WTC11 (cell line): ENCODE results near the gene MPPE1. TPM values are rescaled to one million over a fixed set of nuclear protein-coding genes. Genes with fewer than 3 reads are reported as not detected.

Experiments used
- ATAC-seq: fragments of 200-7000 bp; cut with Tn5 transposase; 2 replicates; pipeline ENCODE4 v1.10.0; 2021; ENCODE audit warnings: mild to moderate bottlenecking, moderate library complexity
- CTCF ChIA-PET: fragments of 300-600 bp; sonication (Branson Sonifier 250); formaldehyde crosslinking; loops from one replicate; lab custom pipeline; 2021; ENCODE audit warnings: antibody characterized with exemption; lab: Charles Lee
- POLR2A ChIA-PET: fragments of 350-600 bp; sonication (Branson Sonifier 250); formaldehyde crosslinking; loops from one replicate; lab custom pipeline; 2021; ENCODE audit warnings: antibody characterized with exemption; lab: Charles Lee
- DNase-seq: peaks from one replicate; pipeline ENCODE4 v3.0.0; 2021; ENCODE audit warnings: low spot score
- H3K27ac Mint-ChIP-seq: 2 replicates; pipeline ENCODE4 v1.8.0; 2021; ENCODE audit warnings: mixed read lengths
- H3K27me3 Mint-ChIP-seq: 2 replicates; pipeline ENCODE4 v1.8.0; 2021; ENCODE audit warnings: low read depth, mild to moderate bottlenecking, moderate library complexity, mixed read lengths
- H3K36me3 Mint-ChIP-seq: 2 replicates; pipeline ENCODE4 v1.8.0; 2021; ENCODE audit warnings: mixed read lengths
- H3K4me1 Mint-ChIP-seq: 2 replicates; pipeline ENCODE4 v1.8.0; 2022; ENCODE audit warnings: mixed read lengths
- H3K4me3 Mint-ChIP-seq: 2 replicates; pipeline ENCODE4 v1.8.0; 2021; ENCODE audit warnings: mild to moderate bottlenecking, moderate library complexity, mixed read lengths
- H3K9me3 Mint-ChIP-seq: 2 replicates; pipeline ENCODE4 v1.8.0; 2021; ENCODE audit warnings: mixed read lengths
- ATF6 ChIP-seq: sonication (generic); formaldehyde crosslinking; IDR thresholded peaks from 2 replicates; pipeline ENCODE4 v1.8.1; 2023; ENCODE audit warnings: mild to moderate bottlenecking, missing genetic modification reagents
- CDX4 ChIP-seq: fragments of 250-450 bp; sonication (Bioruptor Pico); IDR thresholded peaks from 2 replicates; pipeline ENCODE4 v1.9.0; 2021; ENCODE audit warnings: moderate library complexity, mild to moderate bottlenecking, inconsistent platforms, borderline replicate concordance
- E2F1 ChIP-seq: sonication (generic); formaldehyde crosslinking; IDR thresholded peaks from 2 replicates; pipeline ENCODE4 v1.8.0; 2022; ENCODE audit warnings: mild to moderate bottlenecking, missing genetic modification reagents
- E2F5 ChIP-seq: sonication (generic); formaldehyde crosslinking; IDR thresholded peaks from 2 replicates; pipeline ENCODE4 v1.8.1; 2022; ENCODE audit warnings: mild to moderate bottlenecking, moderate library complexity, missing genetic modification reagents
- ESRRA ChIP-seq: sonication (generic); formaldehyde crosslinking; IDR thresholded peaks from 2 replicates; pipeline ENCODE4 v1.8.1; 2022; ENCODE audit warnings: mild to moderate bottlenecking, missing genetic modification reagents, borderline replicate concordance
- FOXK1 ChIP-seq: sonication (generic); formaldehyde crosslinking; IDR thresholded peaks from 2 replicates; pipeline ENCODE4 v1.8.0; 2022; ENCODE audit warnings: mild to moderate bottlenecking, moderate library complexity, missing genetic modification reagents
- GABPB1 ChIP-seq: sonication (generic); formaldehyde crosslinking; IDR thresholded peaks from 2 replicates; pipeline ENCODE4 v1.8.1; 2023; ENCODE audit warnings: mild to moderate bottlenecking, missing genetic modification reagents
- GTF2I ChIP-seq: fragments of 250-450 bp; sonication (Bioruptor Pico); conservative IDR thresholded peaks from 2 replicates; pipeline ENCODE4 v1.4.0; 2021; ENCODE audit warnings: mild to moderate bottlenecking
- IRF1 ChIP-seq: sonication (generic); formaldehyde crosslinking; IDR thresholded peaks from 2 replicates; pipeline ENCODE4 v1.8.0; 2023; ENCODE audit warnings: missing genetic modification reagents
- JAZF1 ChIP-seq: fragments of 250-450 bp; sonication (Bioruptor Pico); IDR thresholded peaks from 2 replicates; pipeline ENCODE4 v1.9.0; 2021; ENCODE audit warnings: moderate library complexity, mild to moderate bottlenecking, inconsistent platforms
- MAX ChIP-seq: sonication (generic); formaldehyde crosslinking; IDR thresholded peaks from 2 replicates; pipeline ENCODE4 v1.8.0; 2022; ENCODE audit warnings: mild to moderate bottlenecking, missing genetic modification reagents
- MLX ChIP-seq: sonication (generic); formaldehyde crosslinking; IDR thresholded peaks from 2 replicates; pipeline ENCODE4 v1.8.1; 2023; ENCODE audit warnings: mild to moderate bottlenecking, missing genetic modification reagents, moderate library complexity
- NFATC4 ChIP-seq: fragments of 250-450 bp; sonication (Bioruptor Pico); IDR thresholded peaks from 2 replicates; pipeline ENCODE4 v1.9.0; 2021; ENCODE audit warnings: mild to moderate bottlenecking
- NR3C1 ChIP-seq: sonication (generic); formaldehyde crosslinking; conservative IDR thresholded peaks from 2 replicates; pipeline ENCODE4 v1.8.1; 2023; ENCODE audit warnings: low read depth, mild to moderate bottlenecking, missing genetic modification reagents
- OVOL2 ChIP-seq: fragments of 250-450 bp; sonication (Bioruptor Pico); IDR thresholded peaks from 2 replicates; pipeline ENCODE4 v1.9.0; 2021; ENCODE audit warnings: mild to moderate bottlenecking, borderline replicate concordance
- TEAD1 ChIP-seq: sonication (generic); formaldehyde crosslinking; IDR thresholded peaks from 2 replicates; pipeline ENCODE4 v1.8.0; 2022; ENCODE audit warnings: mild to moderate bottlenecking, missing genetic modification reagents
- TEAD4 ChIP-seq: sonication (generic); formaldehyde crosslinking; IDR thresholded peaks from 2 replicates; pipeline ENCODE4 v1.8.0; 2022; ENCODE audit warnings: mild to moderate bottlenecking, missing genetic modification reagents
- TP53 ChIP-seq: sonication (generic); formaldehyde crosslinking; IDR thresholded peaks from 2 replicates; pipeline ENCODE4 v1.8.1; 2023; ENCODE audit warnings: mild to moderate bottlenecking, missing genetic modification reagents
- ZNF121 ChIP-seq: sonication (generic); formaldehyde crosslinking; IDR thresholded peaks from 2 replicates; pipeline ENCODE4 v1.8.0; 2023; ENCODE audit warnings: missing genetic modification reagents
- ZNF425 ChIP-seq: fragments of 250-450 bp; sonication (Bioruptor Pico); conservative IDR thresholded peaks from 2 replicates; pipeline ENCODE4 v1.9.0; 2021; ENCODE audit warnings: mild to moderate bottlenecking
- total RNA-seq: library from RNA; stranded (reverse); gene quantifications from 3 replicates; pipeline ENCODE4 v1.2.3, GENCODE V29; 2021

The MPPE1 gene
- total RNA-seq, 1 experiment from 2014 or later, result 29.1 TPM

DNA sequence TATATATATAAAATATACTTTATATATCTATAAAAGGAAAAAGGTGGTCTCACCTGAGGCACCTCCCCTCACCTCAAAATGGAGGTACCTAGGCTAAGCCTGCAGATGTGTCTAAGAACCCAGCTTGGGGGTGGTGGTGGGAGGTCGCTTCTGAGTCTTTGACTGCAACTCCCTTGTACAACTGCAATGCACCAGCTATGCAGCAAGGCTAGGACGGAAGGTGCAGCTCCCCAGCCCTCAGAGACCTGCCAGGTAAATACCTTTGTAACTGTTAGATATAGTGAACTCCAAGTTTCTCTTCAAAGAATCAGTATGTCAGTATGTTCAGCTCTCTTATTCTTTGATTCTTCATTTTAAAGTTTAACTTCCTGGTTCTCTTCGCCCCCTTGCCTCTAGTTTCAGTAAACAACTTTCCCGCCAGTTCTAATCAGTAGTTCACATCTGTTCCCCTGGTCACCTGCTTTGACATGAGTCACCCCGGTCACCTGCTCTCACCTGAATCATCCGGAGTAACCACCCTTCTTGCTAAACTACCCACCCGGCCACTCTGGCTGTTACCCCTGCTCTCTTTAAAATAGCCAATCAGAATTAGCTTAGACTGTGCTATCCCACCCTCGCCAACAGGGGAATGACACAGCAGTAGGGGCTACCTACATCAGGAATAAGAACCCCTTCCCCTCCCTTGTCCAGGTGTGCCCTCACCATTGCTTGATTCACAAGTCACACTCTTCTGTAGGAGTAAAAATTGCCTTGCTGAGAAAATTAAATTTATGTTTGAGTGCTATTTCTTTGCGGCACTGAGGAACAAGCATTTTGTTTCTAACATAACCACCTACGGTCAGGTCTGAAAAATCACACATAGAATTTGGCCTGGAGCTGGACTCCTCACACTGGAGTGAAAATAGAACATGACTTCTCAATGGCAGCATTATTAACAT lies 48.5 kb upstream of the MPPE1 start:
- TF ChIP-seq NFATC4 (CRISPR knock-in tag) (no peak), ZNF121 (CRISPR knock-in tag) (no peak), MLX (CRISPR knock-in tag) (no peak), CDX4 (CRISPR knock-in tag) (no peak), JAZF1 (CRISPR knock-in tag) (no peak), OVOL2 (CRISPR knock-in tag) (no peak), ESRRA (no peak), GTF2I (no peak), ZNF425 (no peak), IRF1 (CRISPR knock-in tag) (no peak), TEAD1 (CRISPR knock-in tag) (no peak), TEAD4 (CRISPR knock-in tag) (no peak), MAX (CRISPR knock-in tag) (no peak), E2F5 (CRISPR knock-in tag) (no peak)
- no peak overlapping the region for H3K27ac Mint-ChIP-seq
- ChIA-PET POLR2A (interaction anchor here (0.5 kb wide), 1 partner anchor 23 kb away, joined by 6 read pairs; no protein-coding TSS in a partner anchor), CTCF (interaction anchor here (1.2 to 1.3 kb wide), 2 partner anchors 18 to 39 kb away, joined by 3 to 5 read pairs; no protein-coding TSS in a partner anchor)
- peak; percentile 47 for ATAC-seq
- DNase-seq, result no peak
- no peaks in the 10 kb centered on the region; the same call in 1 of the 2 replicates for H3K27me3 Mint-ChIP-seq
- no peak overlapping the region for H3K4me3 Mint-ChIP-seq
- peaks cover 15% of the 10 kb centered on the region for H3K36me3 Mint-ChIP-seq
- peaks cover 26% of the 10 kb centered on the region for H3K4me1 Mint-ChIP-seq
- H3K9me3 Mint-ChIP-seq, result peaks cover 15% of the 10 kb centered on the region

DNA sequence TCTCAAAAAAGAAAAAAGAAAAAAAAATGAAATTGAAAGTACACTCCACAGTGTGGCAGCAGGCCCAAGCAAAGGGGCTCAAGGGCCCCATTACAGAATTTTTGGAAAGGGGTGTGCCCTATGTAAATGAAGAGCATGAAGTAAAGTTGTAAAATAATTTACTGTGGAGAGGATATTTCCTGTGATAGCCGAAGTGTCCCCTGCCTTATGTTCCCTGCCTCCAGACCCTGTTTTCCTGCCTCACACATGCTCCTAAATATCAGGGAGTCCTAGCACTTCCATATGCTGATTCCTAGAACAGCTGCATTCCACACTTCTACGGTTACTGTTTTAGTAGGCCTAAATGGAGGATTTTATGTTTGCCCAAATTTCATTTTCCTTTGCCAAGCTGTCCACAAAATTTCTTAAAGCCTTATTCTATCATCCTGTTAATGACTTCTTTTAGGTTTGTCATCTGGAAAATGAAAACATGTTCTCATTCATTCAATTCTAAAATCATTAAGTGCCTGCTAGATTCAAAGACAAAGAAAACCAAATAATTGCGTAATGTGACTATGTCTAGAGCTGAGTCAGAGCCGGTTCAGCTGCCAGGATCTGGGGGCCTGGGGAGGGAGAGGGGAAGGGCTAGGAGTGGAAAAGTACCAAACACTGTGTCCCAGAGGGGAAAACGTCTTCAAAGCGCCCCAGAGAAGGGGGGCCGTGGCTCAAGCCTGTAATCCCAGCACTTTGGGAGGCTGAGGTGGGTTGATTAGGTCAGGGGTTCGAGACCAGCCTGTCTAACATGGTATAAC lies 47.3 kb upstream of the MPPE1 start:
- Mint-ChIP-seq H3K9me3 (peaks cover 15% of the 10 kb centered on the region), H3K4me3 (no peak overlapping the region), H3K27me3 (no peaks in the 10 kb centered on the region; the same call in 1 of the 2 replicates), H3K4me1 (peaks cover 28% of the 10 kb centered on the region), H3K27ac (peak overlapping the region; percentile 52), H3K36me3 (peaks cover 15% of the 10 kb centered on the region)
- ChIA-PET POLR2A (no interaction called here), CTCF (interaction anchor here (1.2 to 1.3 kb wide), 2 partner anchors 17 to 40 kb away, joined by 3 to 5 read pairs; no protein-coding TSS in a partner anchor)
- no peak for TF ChIP-seq NFATC4 (CRISPR knock-in tag)
- no peak for TF ChIP-seq ATF6 (CRISPR knock-in tag)
- TF ChIP-seq FOXK1 (CRISPR knock-in tag), result no peak
- no peak for TF ChIP-seq NR3C1
- no peak for TF ChIP-seq MLX (CRISPR knock-in tag)
- 0 out of 2 replicates have a peak, but pooled peaks have one; percentile 56 for TF ChIP-seq GABPB1
- no peak for TF ChIP-seq E2F1 (CRISPR knock-in tag)
- TF ChIP-seq TP53 (CRISPR knock-in tag), result no peak
- ATAC-seq (peak; percentile 47), DNase-seq (no peak)
